Measurements from ENCODE around the gene TNFRSF14. TPM values are rescaled to one million over a fixed set of nuclear protein-coding genes. Genes with fewer than 3 reads are reported as not detected.
A peak's percentile ranks its signal among the peaks of the same experiment; 100 is the strongest.

The TNFRSF14 gene
- total and polyA plus RNA-seq, 2 donors (not counting 1 experiment from before 2014, with no cell fraction given) = 239 to 427 TPM

DNA sequence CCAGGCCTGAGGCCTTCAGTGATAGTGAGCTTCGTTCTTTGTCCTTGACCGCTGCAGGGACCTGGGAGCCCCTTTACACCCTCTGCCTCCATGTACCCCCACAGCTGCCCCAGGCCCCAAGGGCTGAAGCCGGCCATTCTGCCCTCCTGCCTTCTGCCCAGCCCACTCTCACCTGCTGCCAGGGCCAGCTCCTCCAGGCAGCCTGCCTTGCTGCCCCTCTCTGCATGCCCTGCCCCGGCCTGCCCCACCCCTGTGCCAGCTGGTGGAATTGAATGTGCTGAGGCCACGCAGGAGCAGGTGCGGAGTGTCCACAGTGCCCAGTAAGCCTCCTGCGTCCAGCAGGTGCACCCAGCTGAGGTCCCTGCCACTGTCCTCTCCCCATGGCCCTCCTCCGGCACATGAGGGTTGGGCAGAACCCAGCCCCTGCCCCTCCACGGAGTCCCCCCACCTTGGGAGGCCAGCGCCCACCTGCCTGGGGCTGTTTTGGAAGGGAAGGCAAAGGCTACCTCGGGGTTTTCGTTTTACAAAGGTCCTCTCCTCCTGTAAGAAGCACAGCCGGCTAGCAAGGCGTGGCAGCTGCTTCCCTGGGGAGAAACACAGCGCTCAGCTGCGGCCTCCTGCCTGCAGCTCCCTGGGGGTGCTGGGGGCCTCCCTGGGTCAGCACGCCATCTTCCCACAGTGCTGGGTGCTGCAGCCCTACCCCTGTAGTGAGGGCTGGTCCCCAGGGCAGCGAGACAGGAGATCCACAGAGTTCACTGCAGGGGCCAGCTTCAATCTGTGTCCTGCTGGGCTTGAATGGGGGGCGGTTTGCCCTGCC, 55.7 kb downstream of the TNFRSF14 start:
- Mint-ChIP-seq H3K27me3 (peaks cover 32% of the 10 kb centered on the region), H3K27ac (no peak overlapping the region), H3K4me1 (no peaks in the 10 kb centered on the region), H3K9me3 (ENCODE audit: insufficient read depth) (peaks cover 15% of the 10 kb centered on the region), H3K4me3 (no peak overlapping the region)
- DNase-seq (no peak), ATAC-seq (ENCODE audit: low read depth) (peak; percentile 36)
- Histone ChIP-seq H3K79me2 (ENCODE audit: control insufficient read depth, insufficient read depth, low read length) (no peaks in the 10 kb centered on the region), H3K27ac (ENCODE audit: low read length in 2 of 2) (no peak overlapping the region), H3K4me1 (ENCODE audit: control insufficient read depth in 2 of 2, insufficient read depth in 2 of 2, low read length in 2 of 2) (no peaks in the 10 kb centered on the region), H3K9ac (ENCODE audit: low read length) (no peak overlapping the region), H4K20me1 (ENCODE audit: control insufficient read depth, insufficient read depth, low read length, poor library complexity, severe bottlenecking) (no peaks in the 10 kb centered on the region), H2AFZ (ENCODE audit: insufficient read depth, low read depth, low read length, poor library complexity, severe bottlenecking) (no peak overlapping the region), H3K36me3 (replicated peaks in 1 of 2; ENCODE audit: control extremely low read depth in 1 of 2, control insufficient read depth in 1 of 2, extremely low read depth in 1 of 2, insufficient read depth in 2 of 2, low read length in 1 of 2) (no peaks in the 10 kb centered on the region), H3K27me3 (replicated peaks in 1 of 4; ENCODE audit: control extremely low read depth in 1 of 4, control insufficient read depth in 3 of 4, insufficient read depth in 4 of 4, low read length in 3 of 4) (peaks cover 0 to 27% (median 3%) of the 10 kb centered on the region in 4 experiments), H3K4me2 (replicated peaks; ENCODE audit: low read depth, low read length, poor library complexity, severe bottlenecking) (no peak overlapping the region), H3K9me3 (ENCODE audit: control extremely low read depth in 1 of 3, control insufficient read depth in 2 of 3, insufficient read depth in 1 of 3, low read length in 2 of 3) (peaks cover 4 to 25% (median 8%) of the 10 kb centered on the region in 3 donors), H3K4me3 (ENCODE audit: control extremely low read depth in 1 of 5, extremely low read depth in 1 of 5, insufficient read depth in 1 of 5, low read depth in 2 of 5, low read length in 4 of 5) (no peak overlapping the region)
- ChIA-PET CTCF (no interaction called here), POLR2A (no interaction called here)
- intact Hi-C loops (cut with micrococcal nuclease) = no loop called here
- TF ChIP-seq, protein P1, sequence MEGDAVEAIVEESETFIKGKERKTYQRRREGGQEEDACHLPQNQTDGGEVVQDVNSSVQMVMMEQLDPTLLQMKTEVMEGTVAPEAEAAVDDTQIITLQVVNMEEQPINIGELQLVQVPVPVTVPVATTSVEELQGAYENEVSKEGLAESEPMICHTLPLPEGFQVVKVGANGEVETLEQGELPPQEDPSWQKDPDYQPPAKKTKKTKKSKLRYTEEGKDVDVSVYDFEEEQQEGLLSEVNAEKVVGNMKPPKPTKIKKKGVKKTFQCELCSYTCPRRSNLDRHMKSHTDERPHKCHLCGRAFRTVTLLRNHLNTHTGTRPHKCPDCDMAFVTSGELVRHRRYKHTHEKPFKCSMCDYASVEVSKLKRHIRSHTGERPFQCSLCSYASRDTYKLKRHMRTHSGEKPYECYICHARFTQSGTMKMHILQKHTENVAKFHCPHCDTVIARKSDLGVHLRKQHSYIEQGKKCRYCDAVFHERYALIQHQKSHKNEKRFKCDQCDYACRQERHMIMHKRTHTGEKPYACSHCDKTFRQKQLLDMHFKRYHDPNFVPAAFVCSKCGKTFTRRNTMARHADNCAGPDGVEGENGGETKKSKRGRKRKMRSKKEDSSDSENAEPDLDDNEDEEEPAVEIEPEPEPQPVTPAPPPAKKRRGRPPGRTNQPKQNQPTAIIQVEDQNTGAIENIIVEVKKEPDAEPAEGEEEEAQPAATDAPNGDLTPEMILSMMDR (IDR thresholded peaks at IDR 0.05) = no peak
- TF ChIP-seq EZH2 (IDR thresholded peaks at IDR 0.05; ENCODE audit: borderline replicate concordance, insufficient read depth, low read depth, low read length, poor library complexity, severe bottlenecking) = no peak
- WGBS (ENCODE audit: insufficient coverage) = 81% methylated on average over 17 of the region's 19 CpGs

Data from B cell (primary cell).